ENCODE measurements around the gene KCTD11. TPM values are rescaled to one million over a fixed set of nuclear protein-coding genes. Genes with fewer than 3 reads are reported as not detected.
"Not testable (repeated sequence)": the region's sequence is repeated elsewhere in the genome, so short reads cannot be mapped to it uniquely, and the experiment has no call there.

Gene KCTD11
- total RNA-seq, 1 experiment from 2014 or later = 16.4 TPM

- no peak for TF ChIP-seq CTCF (conservative IDR thresholded peaks at IDR 0.05)
- no peak for TF ChIP-seq EZH2 (IDR thresholded peaks at IDR 0.05; ENCODE audit: low read depth)
- ChIA-PET POLR2A (ENCODE audit: unreplicated experiment) (interaction anchor here (0.6 kb wide), 1 partner anchor 97 kb away, joined by 3 read pairs; no protein-coding TSS in a partner anchor), CTCF (no interaction called here)
- DNase-seq = no peak
- Histone ChIP-seq H3K36me3 (ENCODE audit: low read depth) (no peaks in the 10 kb centered on the region), H4K20me1 (ENCODE audit: insufficient read depth) (no peaks in the 10 kb centered on the region), H3K4me2 (no peak overlapping the region), H3K79me2 (ENCODE audit: low read depth) (no peaks in the 10 kb centered on the region), H3K27ac (no peak overlapping the region), H3F3A (ENCODE audit: insufficient read depth, low read depth) (peaks cover 5% of the 10 kb centered on the region; the same call in 1 of the 2 replicates), H2AFZ (no peak overlapping the region), H3K4me1 (replicated peaks; ENCODE audit: insufficient read depth) (peaks cover 7% of the 10 kb centered on the region; the same call in 1 of the 2 replicates), H3K27me3 (ENCODE audit: insufficient read depth, low read depth) (no peaks in the 10 kb centered on the region), H3K9me2 (ENCODE audit: insufficient read depth) (no peaks in the 10 kb centered on the region), H3K4me3 (no peak overlapping the region), H3K9me3 (ENCODE audit: insufficient read depth, low read depth) (no peaks in the 10 kb centered on the region)
- BruUV-seq (replicated peaks) = no TSS peak
- intact Hi-C loops (cut with micrococcal nuclease; ENCODE audit: unreplicated experiment) = no loop called here
Observed at GRCh38 chr17:7334938-7335538, 16.9 kb upstream of the KCTD11 start.

- POLR2A ChIA-PET (ENCODE audit: unreplicated experiment); CTCF ChIA-PET; BruUV-seq (replicated peaks): not testable (repeated sequence)
Observed at GRCh38 chr17:7335765-7336164, 16.2 kb upstream of the KCTD11 start.

GRCh38 chr17:7336240-7337175 is 15.5 kb upstream of the KCTD11 start, which contains the start of gene ACAP1:
Gene ACAP1 (plus strand): TSS chr17:7336529. CDS start chr17:7336735, 206 bp downstream.
- no peaks in the 10 kb centered on the region for H3K36me3 ChIP-seq (ENCODE audit: low read depth)
- H3K9me3 ChIP-seq (ENCODE audit: insufficient read depth, low read depth) = no peaks in the 10 kb centered on the region
- no peaks in the 10 kb centered on the region; the same call in 1 of the 2 replicates for H3F3A ChIP-seq (ENCODE audit: insufficient read depth, low read depth)
- no peak for DNase-seq
- no peak within 1 kb of the TSS for H3K4me3 ChIP-seq
- no peaks in the 10 kb centered on the region for H3K79me2 ChIP-seq (ENCODE audit: low read depth)
- no peaks in the 10 kb centered on the region for H3K27me3 ChIP-seq (ENCODE audit: insufficient read depth, low read depth)
- H2AFZ ChIP-seq = no peak within 1 kb of the TSS
- ChIA-PET POLR2A (ENCODE audit: unreplicated experiment) (no interaction called here), CTCF (interaction anchor here (1.4 kb wide), 1 partner anchor 9 kb away, joined by 4 read pairs; no protein-coding TSS in a partner anchor)
- no peaks in the 10 kb centered on the region for H4K20me1 ChIP-seq (ENCODE audit: insufficient read depth)
- TF ChIP-seq CTCF (conservative IDR thresholded peaks at IDR 0.05) (no peak), EZH2 (IDR thresholded peaks at IDR 0.05; ENCODE audit: low read depth) (no peak)
- BruUV-seq (replicated peaks) = no TSS peak
- H3K27ac ChIP-seq = no peak within 1 kb of the TSS
- intact Hi-C loops (cut with micrococcal nuclease; ENCODE audit: unreplicated experiment) = no loop called here
- no peak within 1 kb of the TSS for H3K4me2 ChIP-seq
- H3K9me2 ChIP-seq (ENCODE audit: insufficient read depth) = no peaks in the 10 kb centered on the region
- no peaks in the 10 kb centered on the region for H3K4me1 ChIP-seq (replicated peaks; ENCODE audit: insufficient read depth)

More at GRCh38 chr17:7335765-7336164, 16.2 kb upstream of the KCTD11 start:
- H3K27me3 ChIP-seq (ENCODE audit: insufficient read depth, low read depth); H4K20me1 ChIP-seq (ENCODE audit: insufficient read depth); H3F3A ChIP-seq (ENCODE audit: insufficient read depth, low read depth); H3K9me3 ChIP-seq (ENCODE audit: insufficient read depth, low read depth); H3K36me3 ChIP-seq (ENCODE audit: low read depth); H2AFZ ChIP-seq; H3K4me2 ChIP-seq; H3K4me3 ChIP-seq; H3K4me1 ChIP-seq (replicated peaks; ENCODE audit: insufficient read depth); DNase-seq; H3K9me2 ChIP-seq (ENCODE audit: insufficient read depth); H3K27ac ChIP-seq; intact Hi-C loops (cut with micrococcal nuclease; ENCODE audit: unreplicated experiment); H3K79me2 ChIP-seq (ENCODE audit: low read depth): not testable (repeated sequence)

GRCh38 chr17:7337600-7337999 is 14.4 kb upstream of the KCTD11 start:
- H3K4me2 ChIP-seq; H4K20me1 ChIP-seq (ENCODE audit: insufficient read depth); H3K4me3 ChIP-seq; H3K79me2 ChIP-seq (ENCODE audit: low read depth); H3K9me2 ChIP-seq (ENCODE audit: insufficient read depth); H3K36me3 ChIP-seq (ENCODE audit: low read depth); DNase-seq; H2AFZ ChIP-seq; H3F3A ChIP-seq (ENCODE audit: insufficient read depth, low read depth); H3K9me3 ChIP-seq (ENCODE audit: insufficient read depth, low read depth); POLR2A ChIA-PET (ENCODE audit: unreplicated experiment); H3K4me1 ChIP-seq (replicated peaks; ENCODE audit: insufficient read depth); intact Hi-C loops (cut with micrococcal nuclease; ENCODE audit: unreplicated experiment); H3K27ac ChIP-seq; BruUV-seq (replicated peaks); H3K27me3 ChIP-seq (ENCODE audit: insufficient read depth, low read depth): not testable (repeated sequence)
- CTCF ChIA-PET = interaction anchor here (0.6 to 1.4 kb wide), 2 partner anchors 8 to 379 kb away, joined by 3 to 4 read pairs; no protein-coding TSS in a partner anchor
